Measurements from ENCODE around the gene CASK. TPM values are rescaled to one million over a fixed set of nuclear protein-coding genes. Genes with fewer than 3 reads are reported as not detected.

Gene CASK
- total RNA-seq, 1 experiment from 2014 or later, result 33.5 TPM

DNA sequence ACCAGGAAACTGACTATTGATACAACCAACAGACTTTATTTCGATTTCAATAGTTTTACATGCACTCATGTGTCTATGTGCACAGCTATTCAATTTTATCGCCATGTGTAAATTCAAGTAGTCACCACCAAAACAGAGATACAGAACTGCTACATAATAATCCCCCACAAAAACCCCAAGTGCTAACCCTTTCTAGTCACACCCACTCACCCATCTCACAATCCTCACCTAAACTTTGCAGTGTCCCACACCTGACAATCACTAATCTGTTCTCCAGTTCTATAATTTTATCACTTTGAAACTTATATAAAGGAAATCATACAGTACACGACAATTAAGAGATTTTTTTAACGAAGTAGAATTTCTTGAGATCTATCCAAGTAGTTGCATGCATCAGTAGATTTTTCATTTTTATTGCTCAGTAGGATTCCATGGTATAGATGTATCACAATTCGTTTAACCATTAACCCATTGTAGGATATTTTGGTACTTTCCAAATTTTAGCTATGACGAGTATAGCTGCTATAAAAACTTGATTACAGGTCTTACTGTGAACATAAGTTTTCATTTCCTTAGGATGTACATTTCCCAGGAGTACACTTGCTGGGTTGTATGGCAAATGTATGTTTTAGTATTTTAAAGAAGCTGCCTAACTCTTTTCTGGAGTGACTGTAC, 85.9 kb downstream of the CASK start:
- ChIA-PET CTCF (no interaction called here), POLR2A (no interaction called here)
- Histone ChIP-seq H3K27ac (ENCODE audit: low read length) (no peak overlapping the region), H3K9me3 (ENCODE audit: control insufficient read depth, insufficient read depth, low read depth, low read length) (no peaks in the 10 kb centered on the region), H3K27me3 (ENCODE audit: control insufficient read depth, insufficient read depth, low read length) (no peaks in the 10 kb centered on the region), H3K4me3 (ENCODE audit: low read depth in 2 of 2, low read length in 2 of 2) (no peak overlapping the region), H3K36me3 (ENCODE audit: control insufficient read depth, insufficient read depth, low read length) (no peaks in the 10 kb centered on the region), H3K4me1 (ENCODE audit: control insufficient read depth, insufficient read depth, low read length) (no peaks in the 10 kb centered on the region)
- ATAC-seq, result no peak
- no TSS peak for BruUV-seq (replicated peaks)
- TF ChIP-seq POLR2AphosphoS5 (IDR thresholded peaks at IDR 0.05; ENCODE audit: low read depth, low read length), result no peak
- TF ChIP-seq, protein P1, sequence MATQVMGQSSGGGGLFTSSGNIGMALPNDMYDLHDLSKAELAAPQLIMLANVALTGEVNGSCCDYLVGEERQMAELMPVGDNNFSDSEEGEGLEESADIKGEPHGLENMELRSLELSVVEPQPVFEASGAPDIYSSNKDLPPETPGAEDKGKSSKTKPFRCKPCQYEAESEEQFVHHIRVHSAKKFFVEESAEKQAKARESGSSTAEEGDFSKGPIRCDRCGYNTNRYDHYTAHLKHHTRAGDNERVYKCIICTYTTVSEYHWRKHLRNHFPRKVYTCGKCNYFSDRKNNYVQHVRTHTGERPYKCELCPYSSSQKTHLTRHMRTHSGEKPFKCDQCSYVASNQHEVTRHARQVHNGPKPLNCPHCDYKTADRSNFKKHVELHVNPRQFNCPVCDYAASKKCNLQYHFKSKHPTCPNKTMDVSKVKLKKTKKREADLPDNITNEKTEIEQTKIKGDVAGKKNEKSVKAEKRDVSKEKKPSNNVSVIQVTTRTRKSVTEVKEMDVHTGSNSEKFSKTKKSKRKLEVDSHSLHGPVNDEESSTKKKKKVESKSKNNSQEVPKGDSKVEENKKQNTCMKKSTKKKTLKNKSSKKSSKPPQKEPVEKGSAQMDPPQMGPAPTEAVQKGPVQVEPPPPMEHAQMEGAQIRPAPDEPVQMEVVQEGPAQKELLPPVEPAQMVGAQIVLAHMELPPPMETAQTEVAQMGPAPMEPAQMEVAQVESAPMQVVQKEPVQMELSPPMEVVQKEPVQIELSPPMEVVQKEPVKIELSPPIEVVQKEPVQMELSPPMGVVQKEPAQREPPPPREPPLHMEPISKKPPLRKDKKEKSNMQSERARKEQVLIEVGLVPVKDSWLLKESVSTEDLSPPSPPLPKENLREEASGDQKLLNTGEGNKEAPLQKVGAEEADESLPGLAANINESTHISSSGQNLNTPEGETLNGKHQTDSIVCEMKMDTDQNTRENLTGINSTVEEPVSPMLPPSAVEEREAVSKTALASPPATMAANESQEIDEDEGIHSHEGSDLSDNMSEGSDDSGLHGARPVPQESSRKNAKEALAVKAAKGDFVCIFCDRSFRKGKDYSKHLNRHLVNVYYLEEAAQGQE (IDR thresholded peaks at IDR 0.05; ENCODE audit: insufficient read depth in 1 of 2, low read depth in 2 of 2, low read length in 1 of 2), result no peak
- TF ChIP-seq, protein P2, sequence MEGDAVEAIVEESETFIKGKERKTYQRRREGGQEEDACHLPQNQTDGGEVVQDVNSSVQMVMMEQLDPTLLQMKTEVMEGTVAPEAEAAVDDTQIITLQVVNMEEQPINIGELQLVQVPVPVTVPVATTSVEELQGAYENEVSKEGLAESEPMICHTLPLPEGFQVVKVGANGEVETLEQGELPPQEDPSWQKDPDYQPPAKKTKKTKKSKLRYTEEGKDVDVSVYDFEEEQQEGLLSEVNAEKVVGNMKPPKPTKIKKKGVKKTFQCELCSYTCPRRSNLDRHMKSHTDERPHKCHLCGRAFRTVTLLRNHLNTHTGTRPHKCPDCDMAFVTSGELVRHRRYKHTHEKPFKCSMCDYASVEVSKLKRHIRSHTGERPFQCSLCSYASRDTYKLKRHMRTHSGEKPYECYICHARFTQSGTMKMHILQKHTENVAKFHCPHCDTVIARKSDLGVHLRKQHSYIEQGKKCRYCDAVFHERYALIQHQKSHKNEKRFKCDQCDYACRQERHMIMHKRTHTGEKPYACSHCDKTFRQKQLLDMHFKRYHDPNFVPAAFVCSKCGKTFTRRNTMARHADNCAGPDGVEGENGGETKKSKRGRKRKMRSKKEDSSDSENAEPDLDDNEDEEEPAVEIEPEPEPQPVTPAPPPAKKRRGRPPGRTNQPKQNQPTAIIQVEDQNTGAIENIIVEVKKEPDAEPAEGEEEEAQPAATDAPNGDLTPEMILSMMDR (IDR thresholded peaks at IDR 0.05), result no peak
- TF ChIP-seq SIN3A (IDR thresholded peaks at IDR 0.05; ENCODE audit: borderline replicate concordance, insufficient read depth, low read depth, low read length), result no peak
- TF ChIP-seq TCF7L2 (IDR thresholded peaks at IDR 0.05; ENCODE audit: low read depth, low read length), result no peak
- intact Hi-C loops (cut with micrococcal nuclease; ENCODE audit: unreplicated experiment), result no loop called here
- in situ Hi-C loops (cut with HindIII; ENCODE audit: low pct_unique_long_range_greater_than_20kb, low sequenced_read_pairs), result no loop called here
- DNase-seq (ENCODE audit: low read depth, low spot score), result no peak

DNA sequence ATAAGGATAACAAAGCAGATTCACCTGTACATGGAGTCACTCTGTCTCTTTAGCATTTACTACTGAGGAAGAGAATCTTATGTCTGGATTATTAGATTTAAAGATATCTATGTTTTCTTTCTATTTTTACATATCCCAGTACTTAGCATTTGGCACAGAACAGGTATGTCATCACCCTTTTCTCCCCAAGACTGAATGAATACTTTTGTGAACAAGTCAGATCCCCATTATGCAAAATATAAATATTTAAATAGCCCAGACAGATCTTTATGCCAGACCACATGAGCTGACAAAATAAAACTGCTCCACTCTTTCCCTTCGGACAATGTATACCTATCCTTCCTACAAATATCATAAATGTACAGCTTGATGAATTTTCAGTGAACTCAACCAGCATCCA, 94.5 kb downstream of the CASK start:
- no peak overlapping the region for H3K4me3 ChIP-seq (ENCODE audit: low read depth in 2 of 2, low read length in 2 of 2)
- BruUV-seq (replicated peaks), result no TSS peak
- H3K4me1 ChIP-seq (ENCODE audit: control insufficient read depth, insufficient read depth, low read length), result no peaks in the 10 kb centered on the region
- POLR2A ChIA-PET, result no interaction called here
- ATAC-seq (no peak), DNase-seq (ENCODE audit: low read depth, low spot score) (no peak)
- no peaks in the 10 kb centered on the region for H3K9me3 ChIP-seq (ENCODE audit: control insufficient read depth, insufficient read depth, low read depth, low read length)
- intact Hi-C loops (cut with micrococcal nuclease; ENCODE audit: unreplicated experiment) (no loop called here), in situ Hi-C loops (cut with HindIII; ENCODE audit: low pct_unique_long_range_greater_than_20kb, low sequenced_read_pairs) (no loop called here)
- H3K36me3 ChIP-seq (ENCODE audit: control insufficient read depth, insufficient read depth, low read length), result no peaks in the 10 kb centered on the region
- TF ChIP-seq SIN3A (IDR thresholded peaks at IDR 0.05; ENCODE audit: borderline replicate concordance, insufficient read depth, low read depth, low read length) (no peak), TCF7L2 (IDR thresholded peaks at IDR 0.05; ENCODE audit: low read depth, low read length) (no peak), POLR2AphosphoS5 (IDR thresholded peaks at IDR 0.05; ENCODE audit: low read depth, low read length) (no peak)
- TF ChIP-seq, protein P2 (IDR thresholded peaks at IDR 0.05), result no peak
- TF ChIP-seq, protein P1 (IDR thresholded peaks at IDR 0.05; ENCODE audit: insufficient read depth in 1 of 2, low read depth in 2 of 2, low read length in 1 of 2), result no peak
- no peaks in the 10 kb centered on the region for H3K27me3 ChIP-seq (ENCODE audit: control insufficient read depth, insufficient read depth, low read length)
- CTCF ChIA-PET, result no interaction called here
- H3K27ac ChIP-seq (ENCODE audit: low read length), result no peak overlapping the region

Data from Panc1 (cell line).